H1 (cell line): ENCODE measurements around the gene NOS1AP. TPM values are rescaled to one million over a fixed set of nuclear protein-coding genes. Genes with fewer than 3 reads are reported as not detected.

Experiments used
- ASH2L ChIP-seq: fragments of 200-600, 300-600 bp; sonication (generic); IDR thresholded peaks from one replicate; pipeline ENCODE4 v1.7.1; 2017; ENCODE audit warnings: low read length
- CBX8 ChIP-seq: fragments of 300-800, 300-1000 bp; sonication (generic); IDR thresholded peaks from 2 replicates; pipeline ENCODE4 v1.7.1; 2016; ENCODE audit warnings: low read depth, low read length, borderline replicate concordance
- TEAD4 ChIP-seq: IDR thresholded peaks from 2 replicates; pipeline ENCODE4 v1.6.1; 2012; ENCODE audit warnings: low read depth, low read length, inconsistent platforms, mixed read lengths
- polyA plus RNA-seq, 7 experiments: library from polyadenylated mRNA; depleted of rRNA in 3 of 7; stranded (reverse) in 5 of 7; unstranded in 2 of 7; fragments of >200 nt in 5 of 7; fragments of 200-250 nt in 2 of 7; gene quantifications; 1 replicate in 5 of 7; 2 replicates in 1 of 7; 4 replicates in 1 of 7; pipeline versions ENCODE4 v1.2.1 to v1.2.3, GENCODE V29; 2011 to 2013; ENCODE audit warnings: missing spikeins in 2 of 7, mixed read lengths in 2 of 7
- total RNA-seq: library from RNA; stranded (reverse); fragmentation: NEBNext Ultra II Directional; extraction: Animal tissue kit (Norgen Biotek cat#: 25700); gene quantifications from 2 replicates; pipeline ENCODE4 v1.2.1, GENCODE V29; 2021

The NOS1AP gene
- total and polyA plus RNA-seq, 2 of the 8 experiments (the other 6 are each of a cell fraction or from before 2014, with no cell fraction given): 2.4 to 12.1 TPM

DNA sequence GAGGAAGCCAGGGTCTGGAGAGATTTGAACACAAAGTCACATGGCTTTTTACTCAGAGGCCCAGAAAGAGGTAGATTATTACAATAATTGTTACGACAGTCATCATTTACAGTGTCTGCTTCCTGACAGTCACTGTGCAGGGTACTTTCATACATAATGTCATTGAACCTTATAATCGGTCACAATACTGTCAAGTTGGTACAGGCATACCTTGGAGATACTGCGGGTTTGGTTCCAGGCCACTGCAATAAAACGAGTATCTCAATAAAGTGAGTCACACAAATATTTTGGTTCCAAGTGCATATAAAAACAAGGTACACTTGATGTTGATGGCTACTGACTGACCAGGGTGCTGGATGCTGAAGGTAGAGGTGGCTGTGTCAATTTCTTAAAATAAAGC, 112.6 kb downstream of the NOS1AP start (continued):
- TF ChIP-seq CBX8 (no peak), ASH2L (no peak), TEAD4 (no peak)
